GM18499 (cell line): ENCODE results near the gene UBE2I.

ENCODE experiments used
- ATAC-seq: cut with Tn5 transposase; IDR thresholded peaks from one replicate; pipeline ENCODE4 v1.9.1; 2021; ENCODE audit warnings: moderate number of reproducible peaks; ENCODE audit not compliant: insufficient read depth, unreplicated experiment

Gene UBE2I

GRCh38 chr16:1276580-1276878 lies 32.9 kb upstream of the UBE2I start:
- no peak for ATAC-seq

- ATAC-seq = no peak
Observed at GRCh38 chr16:1277151-1277598, 32.3 kb upstream of the UBE2I start.

- no peak for ATAC-seq
Observed at GRCh38 chr16:1277617-1278282, 31.7 kb upstream of the UBE2I start.

DNA sequence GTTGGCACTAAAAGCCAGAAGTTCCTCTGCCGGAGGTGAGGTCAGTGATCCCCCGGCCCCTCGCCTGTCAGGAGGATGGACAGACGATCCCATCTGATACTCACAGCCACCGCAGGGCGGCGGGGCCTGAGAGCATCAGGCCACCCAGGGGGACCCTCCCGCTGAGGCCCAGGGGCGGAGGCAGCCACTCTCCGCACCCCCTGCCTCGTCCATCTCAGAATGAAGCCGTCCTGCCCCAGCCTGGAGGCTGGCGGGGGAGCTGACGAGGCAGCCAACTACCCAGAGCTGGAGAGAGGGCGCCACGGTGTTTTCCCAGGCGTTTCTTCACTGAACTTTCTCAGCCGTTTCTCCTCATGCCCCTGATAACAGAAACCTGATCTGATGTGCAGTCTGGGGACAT lies 31.0 kb upstream of the UBE2I start:
- no peak for ATAC-seq

DNA sequence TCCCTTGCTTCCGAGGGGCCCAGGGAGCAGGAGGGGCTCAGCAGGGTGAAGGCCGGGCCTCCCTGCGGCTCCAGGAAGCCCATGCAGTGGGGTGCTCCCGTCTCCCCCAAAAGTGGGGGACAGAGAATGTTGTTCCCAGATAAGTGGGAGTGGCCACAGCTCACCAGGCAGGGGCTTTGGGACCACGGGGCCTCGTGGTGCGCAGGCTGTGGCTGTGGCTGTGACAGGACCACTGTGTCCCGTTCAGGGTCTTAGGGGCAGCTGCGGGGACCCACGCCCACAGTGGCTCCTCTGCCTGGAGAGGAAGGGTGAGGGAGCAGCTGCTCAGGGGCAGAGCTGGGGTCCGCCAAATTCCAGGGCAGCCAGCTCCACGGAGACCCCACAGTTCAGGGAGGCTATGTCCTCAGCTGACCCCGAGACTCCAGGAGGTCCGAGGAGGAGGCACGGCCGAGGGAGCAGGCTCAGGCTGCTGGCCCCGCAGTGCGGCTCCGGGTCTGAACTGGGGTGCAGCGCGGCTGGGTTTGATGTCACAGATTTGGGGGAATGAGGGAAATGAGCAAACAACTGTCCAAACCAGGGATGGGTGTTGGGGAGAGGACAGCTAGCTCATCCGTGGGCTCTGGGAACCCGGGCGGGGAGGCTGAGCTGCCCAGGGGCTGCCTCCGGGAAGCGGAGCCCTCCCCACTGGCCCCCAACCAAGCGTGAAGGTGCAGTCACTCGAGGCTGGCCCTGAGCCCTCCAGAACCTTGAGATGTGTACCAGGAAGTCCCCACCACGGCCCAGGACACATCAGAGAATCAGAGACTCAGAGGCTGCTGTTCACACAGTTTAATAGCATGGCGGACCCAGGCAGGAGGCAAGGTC lies 30.1 kb upstream of the UBE2I start:
- no peak for ATAC-seq

GRCh38 chr16:1279945-1280589 lies 29.4 kb upstream of the UBE2I start:
- ATAC-seq = no peak

DNA sequence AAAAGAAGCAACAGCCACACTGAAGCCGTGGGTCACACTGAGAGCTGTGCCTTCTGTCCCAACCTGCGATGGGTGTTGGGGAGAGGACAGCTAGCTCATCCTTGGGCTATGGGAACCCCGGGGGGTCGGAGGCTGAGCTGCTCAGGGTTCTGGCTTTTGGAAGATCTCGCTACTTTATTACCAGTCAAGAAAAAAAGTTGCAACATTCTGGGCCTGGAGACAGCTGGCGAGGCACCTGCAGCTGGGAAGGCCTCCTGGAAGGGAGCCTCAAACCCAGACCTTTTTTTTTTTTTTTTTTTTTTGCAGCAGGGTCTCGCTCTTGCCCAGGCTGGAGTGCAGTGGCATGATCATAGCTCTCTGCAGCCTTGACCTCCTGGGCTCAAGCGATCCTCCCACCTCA lies 28.7 kb upstream of the UBE2I start:
- ATAC-seq = no peak

- ATAC-seq = no peak
Observed at GRCh38 chr16:1281517-1281916, 27.9 kb upstream of the UBE2I start.

DNA sequence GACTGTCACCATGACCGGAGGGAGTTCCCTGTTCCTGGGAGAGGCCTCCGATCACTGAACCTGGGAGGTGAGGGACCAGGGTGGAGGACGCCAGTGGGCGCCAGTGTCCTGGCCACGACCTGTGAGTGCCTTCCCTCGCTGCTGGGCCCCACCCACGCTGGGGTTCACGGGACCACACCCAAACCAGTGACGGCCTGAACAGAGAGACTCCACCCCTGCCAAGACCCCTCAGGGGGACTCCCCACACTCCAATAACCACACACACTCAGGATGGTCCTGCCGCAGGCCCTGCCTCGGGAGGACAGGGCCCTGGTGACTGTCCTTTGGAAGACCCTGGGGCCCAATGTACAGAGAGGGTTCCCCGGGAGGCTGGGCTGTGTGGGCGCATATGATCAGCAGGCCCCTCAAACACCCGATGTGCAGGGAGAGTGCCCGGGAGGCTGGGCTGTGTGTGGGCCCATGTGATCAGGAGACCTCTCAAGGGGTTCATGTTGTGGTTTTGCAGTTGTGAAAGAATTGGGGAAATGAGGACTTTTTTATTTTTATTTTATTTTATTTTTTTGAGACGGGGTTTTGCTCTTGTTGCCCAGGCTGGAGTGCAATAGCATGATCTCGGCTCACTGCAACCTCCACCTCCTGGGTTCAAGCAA lies 27.0 kb upstream of the UBE2I start:
- ATAC-seq = no peak

DNA sequence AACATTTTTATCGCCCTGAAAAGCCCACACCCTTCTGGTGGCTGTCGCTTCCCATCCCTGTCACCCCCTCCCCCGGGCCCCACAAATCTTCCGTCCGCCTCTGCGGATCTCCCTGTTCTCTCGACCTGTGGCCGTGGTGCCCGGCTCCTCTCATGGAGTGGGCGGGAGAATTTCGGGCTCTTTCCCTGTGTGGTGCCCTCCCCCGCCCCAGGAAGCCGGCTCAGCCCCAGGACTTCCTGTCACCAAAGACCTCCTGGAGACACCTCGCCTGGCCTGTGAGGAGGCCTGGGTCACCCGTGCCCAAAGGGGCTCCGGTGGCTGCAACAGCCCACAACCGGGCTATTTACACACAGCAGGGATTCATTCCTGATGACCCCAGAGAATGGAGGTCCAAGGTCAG lies 26.1 kb upstream of the UBE2I start:
- ATAC-seq = no peak

DNA sequence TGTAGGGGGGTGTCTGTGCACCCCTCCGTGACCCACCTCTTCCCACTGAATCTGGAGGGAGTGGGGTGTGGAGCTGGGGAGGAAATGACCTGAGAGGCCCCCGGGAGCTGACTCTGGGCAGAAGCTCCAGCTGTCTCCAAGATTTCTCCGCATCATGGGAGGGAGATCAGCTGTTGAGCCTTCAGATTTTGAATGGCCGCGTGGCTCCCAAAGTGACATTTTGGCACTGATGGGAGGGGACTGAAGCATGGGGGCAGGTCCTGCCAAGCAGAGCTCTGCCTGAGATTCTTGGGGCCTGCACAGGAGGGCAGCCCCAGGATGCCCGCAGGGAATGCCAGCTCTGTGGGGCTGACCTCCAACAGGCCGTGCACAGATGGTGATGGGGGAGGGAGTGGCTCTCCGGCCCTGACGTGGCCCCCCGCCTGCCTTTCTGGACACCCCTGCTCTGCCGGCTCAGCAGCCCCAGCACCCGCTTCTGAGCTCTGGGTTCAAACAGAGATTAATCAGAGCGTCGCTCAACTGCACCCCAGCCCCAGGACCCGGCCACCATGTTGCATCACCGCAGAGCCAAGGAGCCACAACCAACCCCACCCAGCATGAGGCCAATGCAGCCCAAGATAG lies 25.3 kb upstream of the UBE2I start:
- ATAC-seq = no peak

GRCh38 chr16:1285669-1286512 lies 23.5 kb upstream of the UBE2I start:
- no peak for ATAC-seq

DNA sequence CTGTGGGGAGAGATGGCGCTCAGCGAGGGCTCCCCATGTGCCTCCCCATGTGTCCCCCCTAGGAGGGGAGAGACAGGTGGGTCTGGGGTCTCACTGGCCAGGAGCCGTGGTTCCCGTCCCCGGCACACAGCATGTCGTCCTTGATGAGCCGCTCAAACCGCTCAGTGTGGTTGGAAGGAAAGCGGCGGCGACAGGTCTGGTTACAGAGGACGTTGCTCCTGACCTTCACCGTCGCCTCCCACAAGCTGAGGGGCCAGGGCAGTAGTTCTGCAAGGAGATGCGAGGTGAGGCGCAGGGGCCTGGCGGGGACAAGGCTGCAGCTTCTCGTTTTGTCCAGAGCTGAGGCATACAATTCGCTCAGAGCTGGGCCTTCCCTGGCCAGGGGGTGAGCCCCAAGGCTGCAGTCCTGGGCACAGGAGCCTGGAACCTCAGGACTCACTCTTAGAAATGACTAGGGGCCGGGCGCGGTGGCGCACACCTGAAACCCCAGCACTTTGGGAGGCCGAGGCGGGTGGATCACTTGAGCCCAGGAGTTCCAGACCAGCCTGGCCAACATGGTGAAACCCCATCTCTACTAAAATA lies 22.8 kb upstream of the UBE2I start:
- ATAC-seq = no peak

GRCh38 chr16:1287982-1288670 lies 21.3 kb upstream of the UBE2I start:
- ATAC-seq = no peak

- ATAC-seq = no peak
Observed at GRCh38 chr16:1288813-1289476, 20.5 kb upstream of the UBE2I start.

DNA sequence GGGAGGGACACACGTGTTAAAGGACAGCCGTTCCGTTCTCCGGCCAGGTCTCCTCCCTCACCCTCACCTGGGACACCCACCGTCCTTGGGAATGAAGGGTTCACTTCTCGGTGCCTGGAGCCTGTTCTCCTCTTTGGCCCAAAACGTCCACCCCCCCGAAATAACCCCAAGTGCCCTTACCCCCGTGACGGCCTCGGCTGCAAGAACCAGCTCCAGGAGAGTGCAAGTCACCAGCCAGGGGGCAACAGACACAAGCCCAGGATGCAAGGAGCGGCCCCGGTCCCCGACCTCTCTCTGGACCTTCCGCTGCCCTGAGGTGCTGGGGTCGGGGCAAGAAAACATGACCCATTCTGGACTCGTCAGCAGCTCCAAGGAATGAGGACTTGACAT lies 20.0 kb upstream of the UBE2I start:
- ATAC-seq = no peak

DNA sequence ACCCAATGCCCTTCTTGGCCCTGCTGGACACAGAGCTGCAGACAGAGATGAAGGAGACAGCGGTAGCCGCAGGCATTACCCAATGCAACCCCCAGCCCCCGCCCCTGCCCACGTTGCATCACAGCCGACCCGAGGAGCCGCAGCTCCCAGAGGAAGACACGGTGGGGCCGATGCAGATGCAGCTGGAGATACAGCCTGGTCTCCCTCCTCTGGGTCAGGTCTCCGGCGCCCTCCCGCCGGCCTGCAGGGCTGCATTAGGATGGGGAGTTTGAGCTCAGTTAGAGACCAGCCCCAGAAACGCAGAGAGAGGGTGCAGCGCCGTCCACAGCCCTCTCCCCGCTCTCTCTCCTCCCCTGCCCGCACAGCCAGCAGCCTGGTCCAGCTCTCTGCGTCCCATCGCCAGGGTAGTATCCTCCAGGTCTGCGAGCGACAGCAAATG lies 19.4 kb upstream of the UBE2I start:
- ATAC-seq = no peak

DNA sequence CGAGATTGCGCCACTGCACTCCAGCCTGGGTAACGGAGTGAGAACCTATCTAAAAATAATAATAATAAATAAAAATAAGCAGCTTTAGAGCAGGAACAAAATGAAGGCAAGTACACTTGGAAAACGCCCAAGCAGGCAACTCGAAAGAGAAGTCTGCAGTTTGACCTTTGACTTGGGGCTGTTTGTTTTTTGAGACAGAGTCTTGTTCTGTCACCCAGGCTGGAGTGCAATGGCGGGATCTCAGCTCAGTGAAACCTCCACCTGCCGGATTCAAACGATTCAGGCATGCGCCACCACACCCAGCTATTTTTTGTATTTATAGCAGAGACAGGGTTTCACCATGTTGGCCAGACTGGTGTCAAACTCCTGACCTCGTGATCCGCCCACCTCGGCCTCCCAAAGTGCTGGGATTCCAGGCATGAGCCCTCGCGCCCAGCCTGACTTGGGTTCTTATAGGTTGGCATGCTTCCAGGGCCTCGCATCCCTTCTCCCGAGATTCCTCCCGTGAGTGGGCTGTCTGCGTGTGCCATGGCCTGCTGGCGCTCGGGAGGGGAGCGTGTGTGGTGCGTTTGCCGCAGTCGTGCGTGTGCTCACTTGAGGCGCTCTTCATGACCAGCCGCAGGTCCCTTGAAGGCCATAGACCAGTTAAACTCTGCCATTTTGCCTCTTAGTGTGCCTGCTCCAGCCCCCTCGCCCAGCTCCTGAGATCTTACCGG lies 18.4 kb upstream of the UBE2I start:
- no peak for ATAC-seq
